Right hindlimb (tissue), 1 donor: Measurements from ENCODE around the gene C11orf91.
"Not testable (repeated sequence)": the region's sequence is repeated elsewhere in the genome, so short reads cannot be mapped to it uniquely, and the experiment has no call there.

Experiments used
- DNase-seq: peaks from one replicate; pipeline ENCODE4 v3.0.0-alpha.2; 2018

C11orf91 gene

GRCh38 chr11:33721426-33721825 lies 20.8 kb upstream of the C11orf91 start:
- DNase-seq: peak; percentile 51

GRCh38 chr11:33719587-33719986 lies 19.0 kb upstream of the C11orf91 start:
- no peak for DNase-seq

- DNase-seq: no peak
Measured at GRCh38 chr11:33718440-33718839, 17.8 kb upstream of the C11orf91 start.

- DNase-seq: no peak
Measured at GRCh38 chr11:33716243-33716642, 15.6 kb upstream of the C11orf91 start.

- no peak for DNase-seq
Measured at GRCh38 chr11:33713856-33714398, 13.3 kb upstream of the C11orf91 start.

GRCh38 chr11:33713151-33713855 lies 12.7 kb upstream of the C11orf91 start:
- no peak for DNase-seq

GRCh38 chr11:33712436-33712835 lies 11.8 kb upstream of the C11orf91 start:
- DNase-seq: no peak

- DNase-seq: peak; percentile 65
Measured at GRCh38 chr11:33709466-33709865, 8.8 kb upstream of the C11orf91 start.

- no peak for DNase-seq
Measured at GRCh38 chr11:33708985-33709384, 8.4 kb upstream of the C11orf91 start.

- DNase-seq: not testable (repeated sequence)
Measured at GRCh38 chr11:33707831-33708230, 7.2 kb upstream of the C11orf91 start.

GRCh38 chr11:33706966-33707365 lies 6.3 kb upstream of the C11orf91 start:
- no peak for DNase-seq

GRCh38 chr11:33706546-33706945 lies 5.9 kb upstream of the C11orf91 start:
- no peak for DNase-seq

- DNase-seq: no peak
Measured at GRCh38 chr11:33704240-33705002, 3.8 kb upstream of the C11orf91 start.

- no peak for DNase-seq
Measured at GRCh38 chr11:33703788-33704187, 3.2 kb upstream of the C11orf91 start.

- DNase-seq: no peak
Measured at GRCh38 chr11:33703234-33703633, 2.6 kb upstream of the C11orf91 start.

- DNase-seq: peak; percentile 60
Measured at GRCh38 chr11:33701302-33702230, 940 bp upstream of the C11orf91 start.

- no peak for DNase-seq
Measured at GRCh38 chr11:33700063-33700501, 544 bp downstream of the C11orf91 start.

- DNase-seq: no peak
Measured at GRCh38 chr11:33699515-33700062, 1.0 kb downstream of the C11orf91 start.

- DNase-seq: no peak
Measured at GRCh38 chr11:33698921-33699320, 1.7 kb downstream of the C11orf91 start.

GRCh38 chr11:33697997-33698396 lies 2.6 kb downstream of the C11orf91 start:
- no peak for DNase-seq

GRCh38 chr11:33696931-33697638 lies 3.5 kb downstream of the C11orf91 start:
- no peak for DNase-seq

GRCh38 chr11:33696411-33696810 lies 4.2 kb downstream of the C11orf91 start:
- DNase-seq: no peak
